HG03097 (cell line): ENCODE measurements around the gene CADM1.

Experiments used
- ATAC-seq: cut with Tn5 transposase; IDR thresholded peaks from one replicate; pipeline ENCODE4 v1.9.1; 2021; ENCODE audit not compliant: unreplicated experiment, low FRiP score

CADM1 gene

DNA sequence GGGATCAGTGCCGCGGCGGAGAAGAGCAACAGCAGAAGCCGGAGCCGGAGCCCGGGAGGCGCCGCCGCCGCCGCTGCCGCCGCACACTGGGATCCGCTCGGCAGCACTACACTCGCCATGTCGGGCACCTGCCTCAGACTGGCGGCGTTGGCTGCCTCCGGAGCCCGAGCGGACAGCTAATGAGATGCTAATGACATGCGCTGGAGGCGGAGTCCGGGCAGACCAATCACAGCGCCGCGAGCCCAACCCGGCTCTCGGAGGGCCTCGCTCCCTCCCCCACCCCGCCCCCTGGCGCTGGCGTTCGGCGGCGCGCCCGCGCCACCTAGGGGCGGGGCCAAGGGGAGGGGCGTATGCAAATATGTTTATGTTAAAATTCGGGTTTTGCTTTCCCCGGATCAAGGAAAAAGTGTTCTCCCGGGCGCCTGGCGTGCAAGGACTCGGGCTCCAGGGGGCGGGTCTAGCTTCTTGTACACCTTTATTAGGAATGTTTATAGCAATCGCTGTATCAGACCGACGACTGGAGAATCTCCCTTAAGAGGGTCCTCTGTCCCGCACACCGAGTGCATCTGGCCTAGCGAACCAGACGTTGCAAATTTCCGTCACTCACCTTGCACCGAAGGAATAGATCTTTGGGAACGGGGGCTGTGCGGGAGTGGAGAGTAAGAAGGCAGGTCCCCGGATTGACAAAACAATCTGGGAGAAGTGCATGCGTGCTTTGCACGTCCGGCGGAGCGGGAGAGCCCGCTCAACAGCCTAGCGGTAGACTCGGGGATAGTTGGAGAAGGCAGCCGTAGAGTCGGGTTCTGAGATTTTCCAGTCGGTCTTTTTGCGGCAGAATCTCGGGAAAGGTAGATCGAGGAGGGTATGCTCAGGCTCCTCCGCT, at the start of gene CADM1:
TSS of gene CADM1 (minus strand) at position 140 of the 883 bp plus-strand sequence.
- peak; percentile 64 for ATAC-seq

DNA sequence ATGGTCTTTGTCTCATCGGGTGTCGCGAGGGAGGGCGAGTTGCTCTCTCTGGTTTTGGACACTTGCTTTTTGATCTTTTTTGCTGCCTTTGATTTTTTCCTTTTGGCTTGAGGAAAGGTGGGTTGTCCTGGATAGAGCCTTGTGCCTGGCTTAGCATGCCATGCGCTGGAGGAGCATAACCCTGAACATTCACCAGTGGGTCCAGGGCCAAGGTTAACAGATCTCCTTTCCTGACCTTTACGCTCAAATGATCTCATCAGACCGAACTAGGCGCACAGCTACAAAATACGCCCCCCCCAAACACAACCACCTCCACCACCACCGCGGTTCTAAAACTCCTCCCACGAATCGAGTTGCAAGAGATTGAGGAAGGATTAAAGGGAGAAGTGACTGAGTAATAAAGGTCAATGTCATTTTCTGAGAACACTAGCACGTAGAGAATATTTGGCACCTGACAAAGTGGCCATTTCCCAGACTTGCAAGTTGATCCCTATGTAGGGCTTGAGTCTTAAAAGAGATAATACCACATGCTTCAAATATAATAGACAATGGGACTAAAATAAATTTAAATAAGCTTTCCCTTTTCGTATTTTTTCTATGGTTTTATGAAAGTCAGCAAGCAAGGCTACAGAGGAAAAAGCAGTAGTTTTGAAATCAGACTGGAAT, 48.7 kb upstream of the CADM1 start:
- no peak for ATAC-seq

DNA sequence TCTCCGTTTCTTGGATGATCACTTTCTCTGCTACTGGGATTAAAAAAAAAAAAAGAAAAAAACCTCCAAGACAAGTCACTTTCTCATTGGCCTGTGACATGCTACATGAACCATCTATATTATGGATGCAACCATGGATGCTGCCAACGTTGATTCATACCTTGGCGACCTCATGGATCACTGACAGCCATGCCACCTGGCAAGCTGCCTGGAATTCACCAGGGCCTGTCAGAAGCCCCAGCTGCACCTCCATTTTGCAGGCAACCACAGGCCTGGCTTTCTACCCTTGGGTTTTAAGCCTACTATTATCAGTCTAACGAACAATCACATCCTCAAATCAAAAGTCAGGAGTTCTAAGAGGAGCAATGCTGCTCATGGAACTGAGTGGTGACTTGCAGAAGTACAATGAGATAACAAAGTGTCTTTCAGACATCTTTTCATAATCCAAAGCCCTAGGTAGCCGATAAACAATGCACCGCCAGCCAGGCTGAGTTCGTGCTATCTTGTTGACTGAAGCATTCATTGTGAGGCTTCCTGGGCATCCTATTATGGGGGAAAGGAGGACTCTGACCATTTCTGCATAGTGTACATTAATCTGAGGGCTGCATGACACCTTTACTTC, 48.0 kb upstream of the CADM1 start:
- ATAC-seq: no peak

DNA sequence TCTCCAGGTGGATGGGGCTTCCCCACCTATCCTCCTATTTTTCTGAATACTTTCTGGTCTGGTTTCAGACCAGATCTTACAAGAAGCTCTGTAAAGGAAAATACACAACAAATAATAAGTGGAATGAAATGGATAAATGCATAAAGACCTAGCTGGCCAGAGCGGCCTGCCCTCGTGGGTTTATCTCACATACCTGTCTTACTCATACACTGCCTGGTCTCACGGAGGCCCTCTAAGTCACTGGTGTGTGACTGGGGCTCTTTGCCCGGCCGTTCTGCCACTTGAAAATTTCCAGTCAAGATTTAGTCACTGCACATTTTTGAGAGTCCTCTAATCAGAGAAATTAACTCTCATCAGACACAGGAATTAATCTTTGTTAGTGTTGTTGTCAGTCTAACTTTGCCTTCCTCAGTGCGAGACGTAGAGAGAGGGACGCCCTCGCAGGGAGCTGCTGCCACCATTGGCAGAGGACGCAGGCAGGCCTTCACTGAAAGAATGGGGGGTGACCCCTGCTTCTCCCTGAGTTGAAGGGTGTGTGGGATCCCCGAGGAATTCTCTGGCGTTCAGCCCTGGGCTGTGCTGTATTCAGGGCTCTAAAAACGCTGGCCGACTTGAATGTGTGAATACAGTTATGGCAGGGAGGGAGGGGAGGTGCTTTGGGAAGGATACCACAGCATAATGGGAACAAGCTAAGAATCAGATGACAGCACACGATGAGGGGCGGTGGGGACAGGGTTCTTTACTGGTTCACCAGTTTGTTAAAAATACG, 46.3 kb upstream of the CADM1 start:
- no peak for ATAC-seq

DNA sequence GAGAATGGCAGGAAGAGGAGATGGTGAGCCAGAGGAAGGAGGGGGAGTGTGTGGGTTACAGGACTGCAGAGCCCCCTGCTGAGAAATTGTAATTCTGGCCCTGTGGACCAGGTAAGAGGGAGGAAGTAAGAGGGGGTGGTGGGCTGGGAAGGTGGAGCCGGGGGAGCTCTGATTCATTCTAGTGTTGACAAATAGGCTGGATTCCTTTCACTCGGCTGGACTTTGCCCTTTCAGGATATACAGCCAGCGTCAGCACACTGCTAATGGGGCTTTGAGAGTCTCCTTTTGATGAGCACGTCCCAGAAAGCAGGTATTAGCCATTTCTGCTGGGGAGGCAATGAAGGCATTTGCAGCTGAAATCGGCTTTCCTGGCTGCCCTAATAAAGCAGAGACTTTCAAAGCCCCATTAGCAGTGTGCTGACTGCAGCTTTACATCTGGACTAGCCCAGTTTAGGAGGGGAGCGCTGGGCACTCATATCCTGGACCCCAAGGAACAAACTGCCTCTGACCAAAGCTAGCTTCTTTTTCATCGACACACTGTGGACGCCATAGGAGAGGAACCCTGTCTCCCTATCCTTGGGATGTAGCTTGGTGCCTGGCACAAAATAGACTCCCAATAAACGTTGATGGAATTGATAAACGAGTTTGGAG, 44.8 kb upstream of the CADM1 start:
- no peak for ATAC-seq

DNA sequence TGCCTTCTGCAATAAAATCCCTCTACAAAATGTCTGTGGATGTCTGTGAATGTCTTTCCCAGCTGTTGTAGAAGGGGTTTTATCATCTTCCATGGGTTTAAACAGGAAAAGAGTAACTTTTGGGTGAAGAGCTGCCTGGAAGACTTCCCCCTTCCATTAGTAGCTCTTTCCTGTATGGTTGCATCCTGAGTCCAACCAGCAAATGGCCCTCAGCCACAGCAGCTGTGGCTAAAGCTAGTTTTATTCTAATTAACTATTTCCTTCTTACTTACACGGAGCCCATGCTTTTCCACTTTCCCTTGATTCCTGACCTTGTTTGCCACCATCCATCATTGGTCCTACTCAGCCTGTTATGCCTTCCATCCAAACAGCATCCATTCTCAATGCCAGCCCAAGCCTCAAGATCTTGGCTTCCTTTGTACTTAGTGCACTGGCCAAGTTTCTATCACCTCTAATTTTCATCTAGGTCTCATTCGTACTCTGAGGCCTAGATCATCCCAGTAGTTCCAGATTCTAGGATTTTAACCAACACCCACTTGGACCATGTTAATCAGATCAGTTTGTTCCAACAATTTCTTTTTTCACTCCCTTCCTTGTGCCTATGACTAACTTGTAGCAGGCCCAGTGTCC, 41.5 kb upstream of the CADM1 start:
- ATAC-seq: no peak

DNA sequence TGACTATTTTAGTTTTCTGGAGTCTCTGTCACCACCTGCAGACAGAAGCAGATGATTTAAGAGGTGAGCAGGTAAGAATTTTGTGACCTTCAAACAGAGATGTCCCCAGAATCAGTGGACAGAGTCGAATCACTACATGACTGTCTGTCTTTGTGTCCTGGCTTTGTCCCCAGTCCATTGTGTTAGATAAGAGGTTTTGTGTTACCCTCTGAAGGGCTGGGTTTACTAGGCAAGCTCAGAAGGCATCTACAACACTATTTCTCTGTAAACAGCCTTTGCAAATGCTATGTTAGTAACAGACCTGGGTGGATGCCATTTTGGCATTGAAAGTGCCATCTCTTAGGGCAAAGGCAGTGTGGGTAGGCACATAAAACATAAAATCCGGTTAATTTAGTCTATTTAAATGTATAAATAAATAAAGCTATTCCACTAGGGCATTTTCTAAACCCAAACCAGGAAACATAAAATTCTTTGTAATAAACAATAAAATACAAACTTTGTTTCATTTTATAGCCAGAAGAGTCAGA, 40.3 kb upstream of the CADM1 start:
- ATAC-seq: no peak

DNA sequence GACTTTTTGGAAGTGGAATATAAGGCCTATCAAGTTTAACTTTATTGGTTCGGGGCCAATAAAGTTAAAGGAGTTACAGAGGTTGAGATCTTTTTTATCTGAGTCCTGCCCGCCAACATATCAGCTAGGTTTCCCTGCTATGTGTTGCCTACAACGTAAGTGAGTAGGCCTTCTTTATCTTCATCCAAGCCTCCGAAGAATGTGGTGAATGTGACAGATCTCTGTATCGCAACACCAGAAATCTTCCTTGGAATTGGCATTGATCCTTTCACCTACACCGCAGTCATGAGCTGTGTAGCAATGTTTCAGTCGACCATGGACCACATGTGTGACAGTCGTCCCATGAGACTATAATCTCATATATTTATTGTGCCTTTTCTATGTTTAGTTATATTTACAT, 37.3 kb upstream of the CADM1 start:
- no peak for ATAC-seq

DNA sequence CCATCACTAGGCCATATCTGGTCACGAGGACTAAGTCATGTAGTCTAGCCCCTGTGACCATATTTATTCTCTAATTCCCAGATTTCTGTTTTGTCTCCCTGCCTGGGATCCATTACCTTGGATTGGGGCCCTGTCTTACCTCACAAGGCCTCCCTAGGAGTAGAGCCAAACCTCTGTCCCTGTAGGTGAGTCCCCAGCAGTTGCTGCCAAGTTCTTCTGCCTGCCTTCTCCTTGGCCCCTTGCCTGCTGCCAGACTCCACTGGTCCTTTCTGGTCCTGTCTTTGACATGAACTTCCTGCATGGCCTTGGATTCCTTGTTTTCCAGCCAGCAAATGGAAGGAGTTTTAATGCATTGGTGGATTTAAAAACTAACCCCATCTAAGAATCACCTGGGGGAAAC, 35.6 kb upstream of the CADM1 start:
- no peak for ATAC-seq

DNA sequence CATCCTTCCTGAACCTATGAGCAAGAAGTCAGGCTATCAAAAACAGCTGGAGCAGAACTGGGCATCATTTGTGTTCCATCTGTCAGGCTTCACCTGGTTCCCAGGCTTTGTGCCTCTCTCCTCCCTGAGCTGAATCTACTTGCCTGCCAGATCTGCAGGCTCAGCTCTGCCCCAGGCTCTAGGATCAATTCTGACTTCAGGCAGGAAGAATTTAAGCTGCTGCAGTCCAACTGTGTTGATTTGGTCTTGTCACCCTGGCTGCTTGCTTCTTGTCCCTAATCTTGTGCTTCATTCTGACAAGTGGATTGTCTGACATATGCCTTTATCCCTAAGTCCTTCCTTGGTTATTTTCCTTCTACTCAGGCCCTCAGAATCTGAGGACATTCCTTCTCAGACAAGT, 31.6 kb upstream of the CADM1 start:
- no peak for ATAC-seq

DNA sequence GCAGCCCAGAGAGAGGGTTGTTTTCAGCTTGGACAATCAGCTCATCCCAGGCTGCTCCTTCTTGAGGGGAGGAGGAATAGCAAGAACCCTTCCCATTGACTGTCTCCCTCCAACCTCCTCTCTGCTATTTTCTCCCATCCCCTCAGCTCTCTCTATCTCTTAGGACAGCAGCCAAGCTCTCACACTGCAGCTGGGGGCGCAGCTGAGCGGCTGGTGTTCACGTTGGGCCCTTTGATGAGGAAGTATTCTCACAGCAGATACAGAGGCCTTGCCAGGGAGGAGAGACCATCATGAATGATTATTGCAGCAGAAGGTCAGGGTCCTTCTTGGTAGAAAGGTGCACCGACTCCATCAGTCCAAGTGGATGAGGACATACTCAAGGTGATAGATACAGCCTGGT, 26.5 kb upstream of the CADM1 start:
- ATAC-seq: no peak

DNA sequence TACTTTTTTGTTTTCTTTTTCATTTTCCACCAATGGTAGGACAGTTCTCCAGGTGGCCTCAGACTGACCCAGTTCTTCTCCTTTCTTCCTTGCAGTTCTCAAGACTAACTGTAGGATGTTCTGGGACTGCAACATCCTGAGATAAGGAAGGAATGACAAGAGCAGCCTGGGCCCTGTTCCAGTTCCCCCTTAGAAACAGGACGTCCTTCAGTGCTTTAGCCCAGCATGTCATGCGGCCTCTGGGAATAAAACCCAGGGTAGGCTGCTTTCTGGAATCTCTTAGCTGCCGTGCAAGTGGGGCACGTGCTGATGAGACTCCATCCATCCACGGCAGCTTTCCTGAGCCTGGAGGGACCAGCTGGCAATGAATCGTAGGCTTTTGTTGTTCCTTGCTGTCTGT, 24.0 kb upstream of the CADM1 start:
- no peak for ATAC-seq

DNA sequence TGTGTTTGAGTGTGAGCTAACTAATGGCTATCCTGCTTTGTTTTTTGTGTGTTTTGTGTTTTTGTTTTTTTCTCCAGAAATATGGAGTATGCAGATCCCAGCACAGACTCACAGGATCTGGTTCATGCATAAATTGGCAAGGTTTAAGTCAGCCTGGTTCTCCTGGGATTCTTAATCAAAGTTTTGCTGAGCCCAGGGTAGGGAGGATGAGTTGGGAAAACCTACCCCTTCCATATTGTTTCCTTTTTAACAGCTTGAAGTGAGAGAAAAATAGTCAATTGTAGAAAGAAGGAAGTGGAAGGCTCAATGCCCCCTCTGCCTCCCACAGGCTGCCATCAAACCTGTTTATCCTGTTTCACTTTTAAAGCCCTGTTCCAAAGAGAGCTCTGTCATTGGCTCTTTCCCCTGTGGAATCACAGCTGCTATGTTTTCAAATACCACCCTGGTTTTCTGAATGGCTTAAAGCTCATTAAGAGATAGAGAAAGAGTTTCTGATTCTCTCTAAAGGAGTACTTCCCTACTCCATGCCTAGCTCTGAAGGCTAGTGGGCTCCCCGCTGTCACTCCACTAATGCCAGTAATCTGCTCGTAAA, 23.4 kb upstream of the CADM1 start:
- no peak for ATAC-seq

DNA sequence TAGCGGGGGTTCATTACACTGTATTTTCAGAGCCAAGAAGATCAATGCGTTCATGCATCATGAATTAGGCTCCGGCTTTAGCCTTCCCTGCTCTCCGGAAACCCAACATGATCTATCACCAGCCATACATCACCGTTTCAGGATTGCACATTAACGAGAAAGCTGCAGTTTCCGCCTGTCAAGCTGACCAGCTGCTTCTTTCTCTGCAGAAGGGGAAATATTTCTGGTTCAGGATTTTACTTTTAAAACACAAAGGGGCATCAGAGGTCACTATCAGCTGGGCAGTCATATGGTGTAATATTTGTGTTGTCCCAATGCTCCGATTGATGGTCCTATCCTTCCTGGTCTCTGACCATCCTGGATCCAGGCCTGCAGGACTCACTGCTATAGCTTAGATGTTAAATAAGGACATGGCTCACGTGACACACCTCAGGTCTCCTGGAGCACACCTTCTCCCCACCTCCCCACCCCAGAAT, 21.4 kb upstream of the CADM1 start:
- no peak for ATAC-seq

DNA sequence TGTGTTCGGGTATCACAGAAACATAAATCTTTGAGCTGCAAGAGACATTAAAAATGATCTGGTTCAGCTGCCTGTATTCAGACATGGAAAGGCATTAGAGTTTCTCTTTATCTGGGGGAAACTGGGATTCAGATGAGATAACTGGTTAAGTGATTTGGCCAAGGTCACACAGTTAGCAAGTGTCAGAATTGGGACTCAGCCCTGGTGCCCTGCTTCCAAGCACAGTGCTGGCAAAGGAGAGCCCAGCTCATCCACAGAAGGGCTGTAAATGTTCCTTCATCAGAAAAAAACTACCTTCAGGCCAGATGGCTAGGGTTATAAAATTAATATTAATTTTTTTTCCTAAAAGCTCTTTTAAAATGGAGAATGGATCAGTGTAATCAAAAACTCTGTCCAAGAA, 20.4 kb upstream of the CADM1 start:
- no peak for ATAC-seq

DNA sequence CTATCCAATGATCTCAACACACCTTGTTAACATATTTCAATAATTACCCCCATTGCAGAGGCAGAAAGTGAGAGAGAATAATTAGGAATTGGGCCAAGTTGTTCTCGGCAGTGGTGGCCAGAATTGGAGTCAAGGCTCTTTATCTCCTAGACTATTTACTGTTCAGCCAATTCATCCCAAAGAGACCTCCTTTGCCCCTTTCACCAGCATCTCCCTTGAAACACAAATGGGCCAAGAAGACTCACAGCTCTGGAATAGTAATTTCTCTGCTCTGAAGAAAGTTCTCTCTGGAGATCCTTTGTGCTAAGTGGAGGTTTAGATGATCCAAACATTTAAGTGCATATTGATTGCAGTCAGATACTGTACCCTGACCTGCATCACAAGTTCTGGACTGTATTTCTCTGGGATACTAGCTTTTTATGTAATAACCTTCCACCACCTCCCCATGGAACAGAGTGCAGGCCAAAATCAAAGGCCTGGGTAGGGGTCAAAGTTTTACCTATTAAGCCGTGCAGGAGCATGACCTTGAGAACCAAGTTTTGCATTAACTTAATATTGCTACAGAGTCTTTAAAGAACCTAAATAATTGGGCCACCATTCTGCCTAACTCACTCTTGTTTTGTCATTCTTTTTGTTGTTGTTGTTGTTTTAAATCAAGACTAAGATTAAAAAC, 19.6 kb upstream of the CADM1 start:
- ATAC-seq: no peak

DNA sequence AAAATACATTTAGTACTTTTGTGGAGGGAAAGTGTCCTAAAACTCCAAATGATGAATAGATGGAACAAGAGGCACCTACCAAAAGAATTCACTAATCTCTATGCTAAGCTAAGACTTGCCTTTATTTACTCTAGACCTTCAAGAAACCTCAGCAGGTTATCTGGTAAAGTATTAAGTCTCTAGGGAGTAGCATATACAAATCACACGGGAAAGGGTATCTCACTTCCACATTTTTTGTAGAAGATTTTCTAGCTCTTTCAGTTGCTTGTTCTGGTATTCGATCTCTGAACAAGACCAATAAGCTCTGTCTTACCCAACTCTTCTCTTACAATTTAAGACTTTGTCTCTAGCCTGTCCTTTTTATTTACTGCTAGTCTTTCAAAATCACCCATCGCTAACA, 18.1 kb upstream of the CADM1 start:
- ATAC-seq: no peak

DNA sequence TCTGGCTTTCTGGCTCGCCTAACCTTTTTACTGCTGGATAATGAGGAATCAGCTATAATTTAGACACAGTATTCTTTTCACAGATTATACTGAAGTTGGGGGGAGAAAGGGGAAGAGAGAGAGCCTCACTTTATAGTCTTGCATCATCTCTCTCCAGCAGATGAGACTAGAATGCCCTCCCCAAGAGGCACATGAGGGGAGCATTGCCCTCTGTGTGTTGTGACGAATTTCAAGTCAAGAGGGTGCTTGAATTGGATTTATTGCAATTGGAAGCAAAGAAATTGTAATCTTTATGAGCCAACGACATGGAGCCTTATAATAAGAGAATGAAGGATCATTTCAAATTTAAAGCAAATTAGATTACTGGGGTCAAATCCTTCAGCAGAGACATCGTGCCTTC, 17.6 kb upstream of the CADM1 start:
- no peak for ATAC-seq
